Astrocyte of the spinal cord (primary cell): Measurements from ENCODE around the gene ATXN7.

Experiments
- DNase-seq: peaks from one replicate; pipeline ENCODE4 v3.0.0; 2011; ENCODE audit warnings: low read depth, low spot score
- H3K4me3 ChIP-seq: 2 replicates; pipeline ENCODE4 v1.5.1; 2011; ENCODE audit warnings: low read depth, mild to moderate bottlenecking, low read length, moderate library complexity
- in situ Hi-C: cut with HindIII; loops from 2 replicates; pipeline ENCODE4 v1.10.0; 2017; ENCODE audit warnings: low sequenced_read_pairs
- TF ChIP-seq, protein P1 (sequence below): IDR thresholded peaks from 2 replicates; pipeline ENCODE4 v1.5.1; 2012; ENCODE audit warnings: low read depth, mild to moderate bottlenecking, low read length, inconsistent platforms

Gene ATXN7

DNA sequence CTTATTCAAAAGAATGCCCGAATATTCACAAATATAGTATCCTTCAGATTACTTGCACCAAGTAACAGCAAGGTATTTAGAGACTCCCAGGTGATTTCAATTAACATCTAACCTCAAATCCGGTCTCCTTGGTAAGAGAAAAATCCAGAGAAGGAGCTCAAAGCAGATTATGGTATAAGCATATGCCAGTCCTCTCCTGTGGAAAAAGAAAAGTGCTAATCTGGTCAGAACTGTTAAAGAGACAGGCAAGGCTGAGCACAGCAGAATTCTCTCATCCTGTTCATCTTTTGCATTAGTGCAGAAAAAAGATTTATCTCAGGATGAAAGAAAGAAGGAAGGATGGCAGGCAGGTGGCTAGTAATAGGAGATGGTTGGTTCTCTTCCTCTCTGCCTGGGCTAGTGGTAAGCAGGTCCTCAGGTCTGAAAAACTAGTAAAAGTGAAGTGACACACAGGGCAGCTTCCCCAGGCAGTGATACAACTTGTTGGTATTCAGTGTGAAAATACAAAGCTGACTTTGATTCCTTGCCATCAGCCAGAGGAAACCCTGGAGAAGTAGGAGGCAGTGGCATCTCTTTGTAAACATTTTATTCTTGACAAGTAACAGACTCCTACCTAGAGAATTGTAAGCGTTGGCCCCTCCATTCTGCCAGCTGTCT lies 14.2 kb downstream of the ATXN7 start:
- in situ Hi-C loops, result no loop called here
- H3K4me3 ChIP-seq, result no peak overlapping the region
- DNase-seq, result peak; percentile 42
- TF ChIP-seq, protein P1, sequence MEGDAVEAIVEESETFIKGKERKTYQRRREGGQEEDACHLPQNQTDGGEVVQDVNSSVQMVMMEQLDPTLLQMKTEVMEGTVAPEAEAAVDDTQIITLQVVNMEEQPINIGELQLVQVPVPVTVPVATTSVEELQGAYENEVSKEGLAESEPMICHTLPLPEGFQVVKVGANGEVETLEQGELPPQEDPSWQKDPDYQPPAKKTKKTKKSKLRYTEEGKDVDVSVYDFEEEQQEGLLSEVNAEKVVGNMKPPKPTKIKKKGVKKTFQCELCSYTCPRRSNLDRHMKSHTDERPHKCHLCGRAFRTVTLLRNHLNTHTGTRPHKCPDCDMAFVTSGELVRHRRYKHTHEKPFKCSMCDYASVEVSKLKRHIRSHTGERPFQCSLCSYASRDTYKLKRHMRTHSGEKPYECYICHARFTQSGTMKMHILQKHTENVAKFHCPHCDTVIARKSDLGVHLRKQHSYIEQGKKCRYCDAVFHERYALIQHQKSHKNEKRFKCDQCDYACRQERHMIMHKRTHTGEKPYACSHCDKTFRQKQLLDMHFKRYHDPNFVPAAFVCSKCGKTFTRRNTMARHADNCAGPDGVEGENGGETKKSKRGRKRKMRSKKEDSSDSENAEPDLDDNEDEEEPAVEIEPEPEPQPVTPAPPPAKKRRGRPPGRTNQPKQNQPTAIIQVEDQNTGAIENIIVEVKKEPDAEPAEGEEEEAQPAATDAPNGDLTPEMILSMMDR, result no peak

DNA sequence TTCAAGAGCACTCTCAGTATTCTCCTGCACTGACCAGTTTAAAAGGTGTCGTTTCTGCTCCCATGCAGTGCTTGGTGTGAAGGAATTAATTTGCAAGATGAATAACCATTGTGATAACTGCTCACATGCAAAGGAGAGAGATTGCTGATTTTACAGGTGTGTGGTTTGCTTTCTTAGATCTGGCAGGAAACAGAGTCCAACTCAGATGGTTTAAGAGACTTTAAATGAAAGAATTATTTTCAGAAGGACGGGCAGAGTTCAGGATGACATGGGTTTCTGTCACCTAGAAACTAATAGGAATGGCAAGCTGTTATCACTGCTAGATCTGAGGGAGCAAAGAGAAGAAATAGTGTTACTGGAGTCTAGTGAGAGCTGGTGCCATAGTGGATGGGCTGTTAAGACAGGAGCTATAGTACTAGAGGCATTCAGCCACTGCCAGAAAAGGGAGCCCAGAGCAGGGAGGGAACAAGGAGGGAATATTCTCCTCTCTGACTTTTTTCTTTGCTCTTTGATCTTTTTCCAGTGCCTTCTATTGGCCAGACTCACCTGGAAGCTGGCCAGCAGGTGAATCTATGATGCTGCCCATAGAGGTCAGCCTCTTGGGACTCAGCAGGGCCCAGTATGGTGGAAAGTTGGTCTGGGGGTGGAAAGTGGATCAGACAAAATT lies 14.9 kb downstream of the ATXN7 start:
- TF ChIP-seq, protein P1, result no peak
- no peak for DNase-seq
- no peak overlapping the region for H3K4me3 ChIP-seq
- in situ Hi-C loops, result no loop called here

DNA sequence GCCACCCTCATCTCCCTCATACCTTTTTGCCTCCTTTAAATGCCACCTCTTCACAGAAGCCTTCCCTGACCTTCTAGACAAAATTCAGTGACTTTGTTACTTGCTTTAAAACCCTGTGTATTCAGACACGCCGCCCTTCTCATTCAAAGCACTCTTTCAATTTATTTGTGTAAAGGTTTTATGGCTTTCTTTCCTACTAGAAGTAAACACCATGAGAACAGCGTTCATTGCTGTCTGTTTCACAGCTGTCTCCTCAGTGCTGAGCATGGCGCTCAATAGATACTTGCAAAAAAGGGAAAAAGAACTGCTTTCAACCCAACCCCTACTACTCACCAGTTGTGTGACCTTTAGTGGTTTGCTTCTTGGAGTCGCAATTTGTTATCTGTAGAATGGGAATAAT lies 17.0 kb downstream of the ATXN7 start:
- H3K4me3 ChIP-seq, result no peak overlapping the region
- TF ChIP-seq, protein P1, result no peak
- in situ Hi-C loops, result no loop called here
- DNase-seq, result no peak

DNA sequence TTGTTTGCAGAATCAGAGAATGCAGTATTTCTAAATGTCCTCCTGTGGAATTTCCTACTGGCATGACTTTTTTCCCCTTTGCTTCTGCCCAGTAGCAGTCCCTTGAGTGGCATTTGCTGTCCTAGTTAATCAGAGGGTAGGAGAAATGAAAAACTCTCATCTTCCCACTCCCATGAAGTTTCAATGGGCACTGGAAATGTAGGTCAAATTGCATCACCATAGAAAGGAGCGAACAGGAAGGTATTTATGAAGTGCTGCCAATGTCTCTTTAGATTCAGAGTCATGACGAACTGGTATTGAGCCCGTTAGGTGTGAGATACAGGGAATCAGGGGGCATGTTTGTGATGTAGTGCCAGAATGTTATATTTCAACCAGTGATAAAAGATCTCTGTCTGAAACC lies 23.2 kb downstream of the ATXN7 start:
- DNase-seq, result no peak
- in situ Hi-C loops, result no loop called here
- H3K4me3 ChIP-seq, result no peak overlapping the region
- TF ChIP-seq, protein P1, result no peak

DNA sequence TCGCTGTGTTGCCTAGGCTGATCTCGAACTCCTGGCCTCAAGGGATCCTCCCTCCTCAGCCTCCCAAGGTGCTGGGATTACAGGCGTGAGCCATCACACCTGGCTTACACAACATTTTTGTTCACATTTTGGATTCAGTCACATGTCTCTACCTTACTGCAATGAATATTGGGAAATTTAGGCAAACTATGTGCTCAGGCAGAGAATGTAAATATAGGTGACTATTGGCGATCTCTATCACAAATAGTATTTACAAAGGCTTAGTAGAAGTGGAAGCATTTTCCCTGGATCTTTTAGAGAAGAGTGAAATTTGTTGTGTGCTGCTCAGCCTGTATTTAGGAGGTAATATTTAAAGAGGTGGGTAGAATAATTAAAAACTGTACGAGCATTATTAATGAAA lies 27.9 kb downstream of the ATXN7 start:
- H3K4me3 ChIP-seq, result no peak overlapping the region
- in situ Hi-C loops, result no loop called here
- DNase-seq, result no peak
- TF ChIP-seq, protein P1, result no peak

DNA sequence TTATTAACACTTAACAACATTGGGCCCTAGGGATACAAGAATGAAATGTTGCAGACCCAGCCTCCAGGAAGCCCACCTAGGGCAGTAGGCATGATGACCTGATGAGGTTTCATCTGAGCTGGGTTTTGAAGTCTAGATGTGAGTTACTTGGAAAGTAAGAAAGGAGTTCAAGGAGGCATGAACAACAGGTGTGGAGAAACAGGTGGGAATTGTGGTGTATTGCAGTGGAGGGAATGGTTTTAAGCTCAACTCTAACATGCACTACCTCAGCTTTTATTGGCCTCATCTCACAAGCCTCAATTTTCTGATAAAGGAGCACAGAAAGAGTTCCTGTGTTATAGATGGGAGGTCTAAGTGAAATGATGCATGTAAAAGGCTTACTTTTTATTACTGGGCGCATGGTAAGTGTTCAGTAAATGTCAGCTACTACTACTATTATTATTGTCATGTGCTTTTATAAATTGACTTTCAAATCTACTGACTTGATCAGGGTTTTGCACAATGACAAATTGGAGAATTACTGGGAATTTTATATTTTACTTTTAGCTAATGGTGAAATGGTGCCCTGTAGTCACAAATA lies 29.2 kb downstream of the ATXN7 start:
- TF ChIP-seq, protein P1, result no peak
- no peak for DNase-seq
- in situ Hi-C loops, result no loop called here
- no peak overlapping the region for H3K4me3 ChIP-seq
